GM18907 (cell line): ENCODE data around the gene PTPRH.

Source experiments
- ATAC-seq: cut with Tn5 transposase; IDR thresholded peaks from one replicate; pipeline ENCODE4 v1.9.1; 2021; ENCODE audit warnings: mild to moderate bottlenecking, moderate library complexity; ENCODE audit not compliant: unreplicated experiment

Gene PTPRH

DNA sequence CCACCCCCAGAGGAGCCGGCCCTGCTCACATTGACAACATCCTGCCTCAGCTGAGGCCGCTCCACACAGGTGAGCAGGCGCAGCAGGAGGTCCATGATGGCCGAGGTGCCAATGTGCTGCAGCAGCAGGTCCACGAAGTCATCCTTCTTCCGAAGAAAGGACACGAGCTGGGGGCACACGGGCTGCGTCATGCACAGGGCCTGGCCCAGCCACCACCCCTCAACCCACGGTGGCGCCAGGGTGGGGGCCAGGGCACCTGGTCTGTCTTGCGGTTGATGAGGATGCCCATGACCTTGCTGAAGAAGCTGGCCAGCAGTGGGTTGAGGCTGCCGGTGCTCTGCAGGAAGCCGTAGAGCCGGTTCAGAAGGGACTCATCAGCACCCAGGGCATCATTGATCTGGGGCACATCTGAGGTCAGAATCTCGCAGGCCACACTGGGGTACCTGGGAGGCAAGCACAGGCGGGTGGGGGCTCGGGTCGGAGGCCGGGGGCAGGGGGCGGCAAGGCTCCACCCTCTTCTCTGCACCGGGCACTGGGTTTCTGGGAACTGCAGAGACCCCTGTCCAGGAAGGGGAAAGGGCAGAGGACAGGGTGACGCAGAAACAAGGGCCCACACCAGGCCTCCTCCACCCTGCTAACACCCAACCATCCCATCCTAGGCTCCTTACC, 36.1 kb upstream of the PTPRH start:
- no peak for ATAC-seq

DNA sequence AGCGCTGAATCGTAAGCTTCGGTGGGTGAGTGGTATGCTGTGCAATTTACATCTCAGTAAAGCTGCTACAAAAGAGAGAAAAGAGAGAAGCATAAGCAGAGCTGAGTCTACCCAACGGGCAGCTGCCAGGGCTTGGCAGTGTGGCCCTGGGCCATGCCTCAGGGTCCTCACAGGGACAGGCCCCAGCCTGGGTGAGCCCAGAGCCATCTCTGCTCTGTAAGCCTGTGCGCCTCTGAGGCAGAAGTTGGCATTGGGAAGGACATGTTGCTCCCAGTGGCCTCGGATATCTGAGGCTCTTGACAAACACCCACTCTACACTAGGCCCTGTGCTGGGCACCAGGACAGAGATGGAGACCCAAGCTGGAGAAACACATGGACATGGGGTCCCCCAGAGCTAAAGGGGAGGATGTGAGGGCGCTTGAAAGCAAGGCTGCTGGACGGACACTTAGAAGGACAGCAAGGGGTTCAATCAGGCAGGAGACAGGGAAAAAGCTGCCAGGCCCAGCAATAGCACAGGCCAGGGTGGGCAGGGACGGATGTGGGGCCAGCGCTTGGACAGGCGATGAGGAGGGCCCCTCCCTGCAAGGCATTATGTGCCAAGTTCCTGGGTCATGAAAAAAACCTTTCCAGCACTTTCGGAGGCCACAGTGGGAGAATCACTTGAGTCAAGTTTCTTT, 34.8 kb upstream of the PTPRH start:
- no peak for ATAC-seq

DNA sequence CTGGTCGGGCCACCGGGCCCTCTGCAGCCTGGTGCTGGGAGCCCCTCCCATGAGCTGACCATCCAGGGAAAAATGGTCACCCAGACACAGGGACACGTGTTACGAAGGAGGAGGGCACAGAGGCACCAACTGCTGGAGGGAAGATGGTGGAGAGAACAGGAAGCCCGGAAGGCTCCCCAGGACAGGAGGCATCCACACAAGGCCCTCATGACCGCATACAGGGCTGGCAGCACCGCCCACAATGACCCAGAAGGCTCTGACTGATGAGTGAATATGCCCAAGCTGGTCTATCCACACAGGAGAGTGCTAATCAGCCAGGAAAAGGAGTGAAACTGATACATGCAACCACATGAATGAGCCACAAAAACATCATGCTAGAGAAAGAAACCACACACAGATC, 33.2 kb upstream of the PTPRH start:
- no peak for ATAC-seq

DNA sequence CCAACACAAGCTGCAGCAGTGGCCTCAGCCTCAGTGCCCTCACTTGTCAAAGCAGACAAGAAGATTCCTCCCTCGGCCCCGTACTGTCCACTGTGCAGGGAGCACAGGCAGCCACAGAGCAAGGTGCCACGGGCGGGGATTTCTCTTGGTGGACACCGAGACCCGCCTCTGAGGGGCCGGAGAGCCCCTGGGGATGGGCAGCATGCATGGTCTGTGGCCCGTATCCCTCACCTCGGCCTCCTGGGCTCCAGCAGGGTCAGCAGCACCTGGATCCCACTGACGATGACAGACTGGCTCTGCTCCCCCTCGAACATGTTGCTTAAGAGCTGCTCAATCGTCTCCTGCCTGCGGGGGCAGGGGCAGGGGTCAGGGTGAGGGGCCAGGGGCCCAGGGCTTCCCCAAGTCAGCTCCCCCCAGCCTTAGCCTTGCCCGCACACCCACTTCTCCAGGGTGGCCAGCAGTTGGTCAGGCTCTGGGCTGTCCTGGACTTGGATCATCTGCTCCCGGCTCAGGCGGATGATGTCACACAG, 32.7 kb upstream of the PTPRH start:
- ATAC-seq, result no peak

DNA sequence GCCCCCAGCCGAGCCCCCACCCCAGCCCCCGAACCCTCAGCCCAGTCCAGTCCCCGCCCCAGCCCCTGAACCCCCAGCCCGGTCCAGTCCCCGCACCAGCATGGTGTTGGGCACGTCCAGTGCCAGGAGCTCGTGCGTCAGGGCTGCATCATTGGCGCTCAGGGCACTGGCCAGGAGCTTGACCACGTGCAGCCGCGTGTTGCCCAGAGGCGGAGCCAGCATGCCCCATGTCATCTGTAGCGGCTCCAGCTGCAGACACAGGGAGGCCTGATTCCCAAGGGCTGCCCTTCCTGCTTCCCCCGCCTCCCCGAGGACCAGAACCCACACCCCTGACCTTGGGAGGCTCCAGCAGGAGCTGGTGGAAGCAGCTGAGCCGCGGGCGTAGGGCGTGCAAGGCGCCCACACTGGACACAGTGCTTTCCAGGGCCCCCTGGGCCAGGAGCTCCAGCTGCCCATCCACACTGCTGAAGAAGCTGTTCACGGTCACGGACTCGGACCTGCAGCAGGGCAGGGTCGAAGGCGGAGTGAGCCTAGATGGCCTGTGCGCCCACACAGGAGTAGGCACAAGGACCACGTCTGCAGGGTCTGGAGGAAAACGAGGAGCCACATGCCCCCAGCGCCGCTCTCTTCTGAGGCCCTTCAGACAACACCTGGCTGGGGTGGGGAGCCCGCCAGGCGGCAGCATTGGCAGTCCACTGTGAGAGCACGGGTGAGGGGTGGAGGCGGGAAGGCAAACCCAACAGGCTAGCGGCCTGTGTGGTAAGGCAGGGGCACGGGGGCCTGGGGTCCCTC, 32.0 kb upstream of the PTPRH start:
- no peak for ATAC-seq

DNA sequence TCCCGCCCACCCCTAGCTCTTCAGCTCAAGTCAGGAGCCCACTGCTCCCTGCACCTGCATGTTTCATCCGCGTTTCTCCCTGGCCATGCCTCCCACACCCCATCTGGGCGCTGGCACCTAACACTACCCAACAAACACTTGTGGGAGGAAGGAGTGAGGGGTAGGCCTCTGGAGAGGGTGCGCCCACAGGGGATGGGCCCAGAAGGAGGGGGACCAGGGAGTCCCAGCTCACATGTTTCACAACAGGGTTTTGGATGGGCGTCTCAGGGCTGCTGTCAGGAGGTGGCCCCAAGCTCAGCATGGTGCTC, 31.4 kb upstream of the PTPRH start:
- no peak for ATAC-seq

DNA sequence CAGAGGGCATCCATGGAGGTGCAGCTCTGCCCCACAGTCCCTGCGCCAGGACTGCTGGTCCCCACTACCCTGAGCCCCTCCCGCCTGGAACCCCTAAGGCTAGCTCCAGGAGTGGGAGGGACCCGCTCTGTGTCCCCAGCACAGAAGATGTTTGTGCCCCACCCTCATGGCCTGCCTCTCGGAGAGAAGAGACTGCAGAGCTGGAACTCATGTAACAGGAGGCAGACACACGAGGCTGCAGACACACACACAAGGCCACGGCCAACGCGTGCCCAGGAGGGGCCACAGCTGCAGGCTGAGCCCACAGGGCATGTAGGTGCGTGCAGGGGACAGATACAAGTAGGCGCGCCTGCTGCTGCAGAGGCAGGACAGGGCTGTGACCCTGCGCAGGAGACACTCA, 29.7 kb upstream of the PTPRH start:
- ATAC-seq, result no peak

DNA sequence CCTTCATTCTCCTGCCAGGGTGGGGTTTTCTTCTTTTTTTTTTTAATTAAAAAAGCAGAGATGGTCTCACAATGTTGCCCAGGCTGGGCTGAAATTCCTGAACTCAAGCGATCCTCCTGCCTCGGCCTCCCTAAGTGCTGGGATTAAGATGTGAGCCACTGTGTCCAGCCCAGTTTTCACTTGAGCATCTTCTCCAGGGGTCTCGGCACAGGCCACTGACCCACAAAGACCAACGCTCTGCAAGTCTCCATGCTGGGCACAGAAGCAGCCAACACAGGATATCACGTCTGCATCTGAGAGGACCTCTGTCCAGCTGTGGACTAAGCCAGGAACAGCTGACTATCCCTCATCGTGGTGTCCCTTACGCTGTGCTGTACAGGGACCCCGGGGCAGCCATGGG, 28.7 kb upstream of the PTPRH start:
- no peak for ATAC-seq

DNA sequence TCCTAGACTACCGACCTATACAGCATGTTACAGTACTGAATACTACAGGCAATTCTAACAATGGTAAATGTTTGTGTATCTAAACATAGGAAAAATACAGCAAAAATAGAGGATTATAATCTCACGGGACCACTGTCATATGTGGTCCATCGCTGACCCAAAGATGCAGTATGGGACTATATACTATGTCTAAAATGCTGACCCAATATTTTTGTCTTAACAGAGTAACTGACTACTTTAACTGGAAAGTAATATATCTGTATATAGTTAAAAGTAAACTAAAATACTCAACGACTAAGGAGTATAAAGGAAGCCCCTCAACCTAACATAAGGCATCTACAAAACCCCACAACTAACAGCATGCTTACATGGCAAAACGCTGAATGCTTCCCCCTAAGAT, 23.7 kb upstream of the PTPRH start:
- no peak for ATAC-seq

DNA sequence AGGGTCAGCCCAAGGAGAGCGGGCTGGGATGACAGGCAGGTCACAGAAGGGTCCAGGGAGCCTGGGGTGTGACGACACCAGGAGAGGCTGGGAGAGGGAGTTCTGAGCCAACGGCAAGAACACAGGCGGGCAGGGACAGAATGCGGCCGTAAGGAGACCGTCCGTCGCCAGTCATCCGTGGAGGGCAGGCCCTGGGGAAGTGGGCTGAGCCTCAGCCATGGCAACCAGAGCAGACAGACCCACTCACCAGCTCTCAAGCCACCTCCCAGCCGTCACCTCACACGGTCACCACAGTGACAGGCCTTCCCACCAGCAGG, 22.9 kb upstream of the PTPRH start:
- ATAC-seq, result no peak

DNA sequence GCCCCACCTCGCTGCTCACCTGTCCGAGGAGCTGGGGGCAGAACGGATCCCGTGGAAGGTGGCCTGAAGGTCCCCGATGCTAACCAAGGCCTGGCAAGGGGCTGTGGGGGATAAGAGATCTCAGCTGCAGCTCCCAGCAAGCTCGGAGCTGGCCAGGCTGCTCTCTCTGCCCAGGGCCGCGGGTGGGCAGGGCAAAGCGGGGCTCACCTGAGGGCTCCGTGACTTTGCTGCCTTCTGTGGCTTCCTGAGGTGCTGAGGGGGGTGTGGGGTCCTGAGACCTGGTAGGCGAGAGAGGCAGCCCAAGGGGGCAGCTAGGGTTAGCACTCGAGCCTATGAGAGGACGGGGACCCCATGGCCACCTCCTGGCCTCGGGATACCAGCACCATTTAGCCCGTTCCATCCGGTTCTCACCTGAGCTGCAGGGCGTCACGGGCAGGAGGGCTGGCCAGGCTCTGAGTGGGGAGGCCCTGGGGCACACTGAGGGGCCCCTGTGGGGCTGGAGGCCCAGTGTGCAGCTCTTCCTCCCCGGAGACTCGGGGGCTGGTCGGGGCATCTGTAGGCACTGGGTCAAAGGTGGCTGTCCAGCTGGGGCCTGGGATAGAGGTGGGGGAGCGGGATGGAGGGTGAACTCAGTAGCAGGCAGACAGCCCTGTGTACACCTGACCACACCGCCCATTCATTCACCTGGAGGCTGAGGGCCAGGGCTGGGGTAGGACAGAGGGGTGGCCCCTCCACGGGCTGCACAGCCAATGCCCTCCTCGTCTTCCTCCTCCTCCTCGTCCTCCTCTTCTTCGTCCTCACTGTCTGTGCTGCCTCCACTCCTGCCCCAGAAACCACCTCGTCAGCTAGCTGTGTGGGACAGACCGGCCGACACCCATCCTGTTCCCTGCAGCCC, 22.3 kb upstream of the PTPRH start:
- ATAC-seq, result no peak

DNA sequence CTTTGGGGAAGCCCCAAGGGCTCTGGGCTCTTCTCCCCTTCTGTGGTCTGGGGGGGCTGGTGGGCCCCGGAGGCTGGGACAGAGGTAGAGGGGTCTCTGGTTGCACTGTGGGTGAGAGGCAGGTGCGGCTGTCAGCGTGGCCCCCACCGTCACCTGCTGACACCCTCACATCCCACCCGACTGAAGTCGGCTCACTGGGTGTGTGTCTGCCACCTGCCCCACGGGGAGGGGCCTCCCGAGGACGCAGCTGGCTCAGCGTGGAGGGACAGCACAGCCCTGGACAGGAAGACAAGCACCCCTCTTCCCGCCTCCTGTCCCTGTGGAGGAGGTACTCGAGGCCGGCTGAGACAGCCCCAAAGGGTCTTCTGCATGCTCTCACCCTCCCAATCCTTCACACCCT, 21.5 kb upstream of the PTPRH start:
- no peak for ATAC-seq

DNA sequence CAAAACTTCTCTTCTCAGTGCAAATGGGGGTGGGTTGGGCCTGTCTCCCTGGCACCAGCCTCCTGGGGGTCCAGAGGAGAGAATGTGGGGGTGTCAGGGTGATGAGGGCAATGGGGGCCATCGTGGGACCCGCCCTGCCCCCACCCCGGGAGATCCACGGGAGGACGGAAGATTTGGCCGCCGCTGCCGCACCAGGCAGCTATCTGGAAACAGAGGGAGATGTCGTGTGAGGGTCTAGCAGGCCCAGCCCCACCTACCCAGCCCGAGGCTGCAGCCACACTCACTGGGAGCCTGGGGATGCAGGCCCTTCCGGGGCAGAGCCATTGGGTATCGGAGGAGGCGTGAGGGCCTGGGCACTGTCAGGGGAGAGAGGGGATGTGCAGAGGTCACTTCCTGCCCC, 21.0 kb upstream of the PTPRH start:
- ATAC-seq, result no peak

DNA sequence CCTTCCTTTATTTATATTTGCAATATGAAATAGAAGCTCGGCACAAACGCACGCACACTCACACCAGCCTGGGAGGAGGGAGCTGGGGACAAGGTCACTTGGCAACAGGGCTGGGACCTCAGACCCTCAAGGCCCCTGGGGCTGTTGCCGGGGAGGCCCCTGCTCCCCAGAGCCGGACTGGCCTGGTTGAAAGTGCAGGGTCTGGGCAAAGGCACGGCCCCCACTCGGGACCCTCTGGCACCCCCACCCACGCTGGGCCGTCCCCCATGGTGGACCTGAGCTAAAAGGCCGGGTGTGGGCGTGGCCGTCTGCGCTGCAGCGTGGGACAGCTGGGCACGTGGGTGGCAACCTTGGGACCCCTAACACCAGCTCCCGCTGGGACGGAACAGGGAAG, 20.5 kb upstream of the PTPRH start:
- ATAC-seq, result no peak

DNA sequence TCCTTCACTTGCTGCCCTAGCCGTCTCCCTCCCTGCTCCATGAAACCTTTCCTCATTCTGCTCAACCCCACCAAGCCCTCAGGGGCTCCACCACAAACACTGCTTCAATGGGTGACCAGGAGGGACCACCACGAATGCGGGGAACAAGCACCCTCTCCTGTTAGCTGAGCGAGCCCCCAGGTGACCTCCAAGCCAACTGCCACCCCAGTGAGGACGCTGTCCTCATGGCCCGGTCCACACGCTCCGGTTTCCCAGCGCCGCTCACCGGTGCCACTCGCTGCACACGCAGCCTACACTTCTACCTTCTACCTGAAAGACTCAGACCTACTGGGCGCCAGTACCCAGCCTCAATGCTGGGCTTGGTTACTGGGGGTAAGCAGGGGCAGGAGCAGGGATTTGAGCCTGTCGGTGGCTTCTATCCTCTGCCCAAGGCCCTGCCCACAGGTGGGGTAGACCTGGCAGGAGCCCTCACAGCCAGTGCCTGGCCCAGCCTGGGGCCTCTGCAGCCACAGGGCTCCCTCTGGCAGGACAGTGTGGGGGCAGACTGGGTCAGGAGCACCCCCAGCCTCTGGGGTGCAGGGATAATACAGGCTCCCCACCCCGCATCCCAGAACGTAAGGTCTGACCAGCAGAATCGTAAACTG, 20.0 kb upstream of the PTPRH start:
- no peak for ATAC-seq

DNA sequence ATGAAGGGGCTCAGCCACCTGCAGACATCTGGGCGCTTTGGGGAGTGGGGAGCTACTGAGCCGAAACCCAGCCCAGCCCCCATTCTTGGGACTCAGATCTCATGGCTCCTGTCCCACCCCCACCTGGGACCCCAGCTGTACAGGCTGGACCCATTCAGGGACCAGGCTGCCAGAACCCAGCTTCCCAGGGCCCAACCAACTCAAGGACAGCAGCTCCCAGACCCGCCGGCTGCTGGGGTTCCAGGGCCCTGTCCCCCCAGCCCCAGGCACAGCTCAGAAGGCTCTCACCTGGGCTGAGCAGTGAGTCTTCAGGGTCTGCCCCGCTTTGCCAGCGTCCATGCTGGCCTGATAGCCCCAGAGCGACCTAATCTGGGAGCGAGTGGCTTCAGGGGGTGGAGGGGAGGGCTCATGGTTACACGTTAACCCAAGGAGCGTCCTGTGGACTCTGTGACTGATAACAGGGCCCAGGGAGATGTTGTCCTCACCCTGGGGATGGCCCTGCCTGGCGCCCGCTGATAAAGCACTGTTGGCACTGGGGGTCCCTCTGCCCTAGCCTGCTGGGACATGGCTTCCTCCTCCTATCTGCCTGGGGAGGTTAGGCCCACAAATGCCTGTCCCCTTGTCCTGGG, 19.2 kb upstream of the PTPRH start, which contains the start of gene TMEM86B:
Gene TMEM86B (minus strand): TSS at position 361 of the 629 bp plus-strand sequence. CDS start 22 bp downstream, at position 339.
- no peak for ATAC-seq

DNA sequence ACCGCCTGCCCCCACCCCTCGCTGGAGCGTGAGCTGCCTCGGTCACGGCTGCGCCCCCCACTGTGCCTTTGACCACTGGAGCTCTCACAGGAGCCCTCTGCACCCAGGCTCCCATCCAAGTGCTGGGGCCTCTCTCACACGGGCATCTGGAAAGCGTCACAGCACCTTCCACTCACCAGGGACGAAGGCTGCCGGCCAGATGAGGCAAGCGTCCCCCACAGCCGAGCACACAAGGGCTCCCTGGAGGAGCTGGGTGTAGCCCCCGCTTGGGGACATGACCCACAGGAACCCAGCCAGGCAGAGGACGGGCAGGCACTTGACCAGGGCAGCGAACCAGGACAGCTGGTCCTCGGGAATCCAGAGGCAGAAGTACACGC, 18.7 kb upstream of the PTPRH start:
- ATAC-seq, result no peak

DNA sequence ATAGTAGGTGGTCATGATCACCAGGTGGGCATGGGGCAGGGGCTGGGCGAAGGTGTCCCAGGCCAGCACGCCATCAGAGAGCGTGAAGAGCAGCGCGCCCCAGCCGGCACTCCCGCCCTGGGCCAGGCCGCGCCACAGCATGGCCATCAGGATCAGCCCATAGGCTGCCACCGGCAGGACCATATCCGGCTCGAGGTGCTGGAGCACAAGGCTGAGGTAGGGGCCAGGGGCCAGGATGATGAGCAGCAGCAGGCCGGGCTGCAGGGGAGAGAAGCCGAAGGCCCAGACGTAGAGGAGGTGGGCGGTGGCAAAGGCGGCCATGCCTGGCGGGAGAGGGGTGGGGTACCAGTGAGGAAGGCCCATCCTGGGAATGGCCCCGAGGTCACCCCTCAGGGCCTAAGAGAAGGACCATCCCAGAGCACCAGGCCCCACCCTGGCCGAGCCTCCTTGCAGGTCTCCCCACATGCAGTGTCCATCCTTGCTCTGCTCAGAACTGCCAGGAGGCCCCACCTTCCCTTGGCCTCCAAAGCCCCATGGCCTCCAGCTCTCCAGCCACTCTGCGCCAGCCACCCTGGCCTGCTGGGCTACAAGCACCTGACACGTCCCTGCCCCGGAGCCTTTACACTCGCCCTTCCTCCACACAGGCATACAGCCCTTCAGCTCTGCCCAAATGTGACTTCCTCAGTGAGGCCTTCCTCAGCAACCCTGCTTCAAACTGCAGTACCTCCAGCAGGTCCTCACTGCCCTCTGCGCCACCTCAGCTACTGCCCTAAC, 18.1 kb upstream of the PTPRH start:
- no peak for ATAC-seq

DNA sequence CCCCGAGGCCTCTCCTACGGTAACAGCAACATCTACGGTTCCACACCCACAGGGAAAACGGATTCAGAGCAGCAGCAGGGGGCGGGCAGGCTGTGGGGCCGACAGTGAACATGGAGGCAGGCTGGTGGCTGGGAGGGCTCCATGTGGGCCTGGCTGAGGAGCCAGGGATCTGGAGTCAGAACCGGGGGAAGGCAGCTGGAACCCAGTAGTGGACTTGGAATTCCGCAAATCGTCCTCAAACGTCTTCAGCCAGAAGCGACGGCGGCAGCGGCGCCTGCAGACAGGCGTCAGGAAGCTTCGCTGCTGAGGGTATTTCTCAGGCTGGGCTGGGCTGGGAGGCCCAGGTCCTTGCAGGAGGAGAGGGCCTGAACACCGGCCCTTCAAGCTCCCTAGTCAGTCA, 17.5 kb upstream of the PTPRH start:
- ATAC-seq, result no peak
